HepG2 (cell line): ENCODE results near the gene PDGFRB. TPM values are rescaled to one million over a fixed set of nuclear protein-coding genes. Genes with fewer than 3 reads are reported as not detected.
A peak's percentile ranks its signal among the peaks of the same experiment; 100 is the strongest.

Experiments
- CREBL2 ChIP-seq: sonication (generic); formaldehyde crosslinking; IDR thresholded peaks from 2 replicates; pipeline ENCODE4 v1.8.1; 2023; ENCODE audit warnings: missing genetic modification reagents, mild to moderate bottlenecking, borderline replicate concordance
- DMAP1 ChIP-seq: IDR thresholded peaks from 2 replicates; pipeline ENCODE4 v1.6.1; 2016
- DR1 ChIP-seq: sonication (generic); formaldehyde crosslinking; IDR thresholded peaks from 2 replicates; pipeline ENCODE4 v1.8.0; 2021; ENCODE audit warnings: mild to moderate bottlenecking, missing genetic modification reagents, inconsistent platforms
- FOXO1 ChIP-seq: sonication (generic); formaldehyde crosslinking; IDR thresholded peaks from 2 replicates; pipeline ENCODE4 v1.4.0; 2020; ENCODE audit warnings: missing genetic modification reagents
- HNF4G ChIP-seq, 2 experiments: sonication (generic) in 1 of 2; formaldehyde crosslinking in 1 of 2; IDR thresholded peaks; 2 replicates each; pipeline versions ENCODE4 v1.4.0 to v1.6.1; 2011 to 2020; ENCODE audit warnings: borderline replicate concordance in 2 of 2, low read depth in 2 of 2, mild to moderate bottlenecking in 2 of 2, low read length in 1 of 2, missing genetic modification reagents in 1 of 2, moderate library complexity in 1 of 2
- HNRNPLL ChIP-seq: fragments of 200-400 bp; formaldehyde crosslinking; IDR thresholded peaks from 2 replicates; pipeline ENCODE4 v1.6.1; 2017; ENCODE audit warnings: mild to moderate bottlenecking, low read depth, low read length; ENCODE audit not compliant: poor library complexity, severe bottlenecking
- IRF9 ChIP-seq: sonication (generic); formaldehyde crosslinking; IDR thresholded peaks from 2 replicates; pipeline ENCODE4 v1.8.0; 2022; ENCODE audit warnings: missing genetic modification reagents, mild to moderate bottlenecking, borderline replicate concordance
- KLF12 ChIP-seq: sonication (generic); formaldehyde crosslinking; IDR thresholded peaks from 2 replicates; pipeline ENCODE4 v1.4.0; 2020; ENCODE audit warnings: missing genetic modification reagents, borderline replicate concordance
- LCORL ChIP-seq, 2 experiments: fragments of 450-650 bp in 1 of 2; sonication (generic) in 1 of 2; formaldehyde crosslinking in 1 of 2; IDR thresholded peaks; 2 replicates each; pipeline versions ENCODE4 v1.5.0 to v1.6.1; 2017 to 2020; ENCODE audit warnings: antibody characterized with exemption in 1 of 2, missing genetic modification reagents in 1 of 2
- SALL1 ChIP-seq: sonication (generic); formaldehyde crosslinking; IDR thresholded peaks from 2 replicates; pipeline ENCODE4 v1.8.0; 2022; ENCODE audit warnings: mild to moderate bottlenecking, missing genetic modification reagents
- ZBTB10 ChIP-seq: sonication (generic); formaldehyde crosslinking; IDR thresholded peaks from 2 replicates; pipeline ENCODE4 v1.4.0; 2020; ENCODE audit warnings: missing genetic modification reagents, borderline replicate concordance
- ZBTB20 ChIP-seq: sonication (generic); formaldehyde crosslinking; IDR thresholded peaks from 2 replicates; pipeline ENCODE4 v1.8.1; 2023; ENCODE audit warnings: missing genetic modification reagents, low read depth, mild to moderate bottlenecking, borderline replicate concordance
- ZBTB8A ChIP-seq: sonication (generic); formaldehyde crosslinking; IDR thresholded peaks from 2 replicates; pipeline ENCODE4 v1.4.0; 2020; ENCODE audit warnings: mild to moderate bottlenecking, low read depth, missing genetic modification reagents, borderline replicate concordance
- ZFP37 ChIP-seq: sonication (generic); formaldehyde crosslinking; IDR thresholded peaks from 2 replicates; pipeline ENCODE4 v1.4.0; 2020; ENCODE audit warnings: missing genetic modification reagents, borderline replicate concordance
- ZFP41 ChIP-seq: sonication (generic); formaldehyde crosslinking; IDR thresholded peaks from 2 replicates; pipeline ENCODE4 v1.4.0; 2020; ENCODE audit warnings: mild to moderate bottlenecking, missing genetic modification reagents, borderline replicate concordance
- ZNF121 ChIP-seq: sonication (generic); formaldehyde crosslinking; IDR thresholded peaks from 2 replicates; pipeline ENCODE4 v1.5.0; 2020; ENCODE audit warnings: mild to moderate bottlenecking, missing genetic modification reagents
- ZNF431 ChIP-seq: sonication (generic); formaldehyde crosslinking; IDR thresholded peaks from 2 replicates; pipeline ENCODE4 v1.9.0; 2022; ENCODE audit warnings: missing genetic modification reagents, low read depth, mild to moderate bottlenecking, borderline replicate concordance
- ZSCAN21 ChIP-seq: sonication (generic); formaldehyde crosslinking; IDR thresholded peaks from 2 replicates; pipeline ENCODE4 v1.8.0; 2022; ENCODE audit warnings: mild to moderate bottlenecking, missing genetic modification reagents, moderate library complexity, borderline replicate concordance
- polyA plus RNA-seq, 8 experiments: library from polyadenylated mRNA; depleted of rRNA in 3 of 8; stranded (reverse) in 7 of 8; unstranded in 1 of 8; fragments of >200 nt; fragmentation: Illumina TruSeq in 4 of 8; extraction: Trizol in 4 of 8; gene quantifications; 2 replicates each; pipeline versions ENCODE4 v1.2.1 to v1.2.3, GENCODE V29; 2011 to 2016; ENCODE audit warnings: low read depth in 4 of 8, missing spikeins in 1 of 8, mixed read lengths in 1 of 8; ENCODE audit not compliant: insufficient read depth in 1 of 8
- total RNA-seq, 5 experiments: library from RNA; depleted of rRNA; stranded (reverse); fragments of >200 nt; fragmentation: Illumina TruSeq; extraction: Trizol; gene quantifications; 2 replicates each; pipeline ENCODE4 v1.2.3, GENCODE V29; 2016; ENCODE audit warnings: low read depth in 1 of 5
- TF ChIP-seq, protein P1 (sequence below): sonication (generic); formaldehyde crosslinking; IDR thresholded peaks from 2 replicates; pipeline ENCODE4 v1.5.1; 2020; ENCODE audit warnings: missing genetic modification reagents, mild to moderate bottlenecking, borderline replicate concordance
- TF ChIP-seq, protein P2 (sequence below): sonication (generic); formaldehyde crosslinking; IDR thresholded peaks from 2 replicates; pipeline ENCODE4 v1.8.1; 2022; ENCODE audit warnings: low read depth, mild to moderate bottlenecking, missing genetic modification reagents

Gene PDGFRB
- total and polyA plus RNA-seq, 2 of the 13 experiments (the other 11 are each of a cell fraction or from before 2014, with no cell fraction given): 4.0 to 21.0 TPM

DNA sequence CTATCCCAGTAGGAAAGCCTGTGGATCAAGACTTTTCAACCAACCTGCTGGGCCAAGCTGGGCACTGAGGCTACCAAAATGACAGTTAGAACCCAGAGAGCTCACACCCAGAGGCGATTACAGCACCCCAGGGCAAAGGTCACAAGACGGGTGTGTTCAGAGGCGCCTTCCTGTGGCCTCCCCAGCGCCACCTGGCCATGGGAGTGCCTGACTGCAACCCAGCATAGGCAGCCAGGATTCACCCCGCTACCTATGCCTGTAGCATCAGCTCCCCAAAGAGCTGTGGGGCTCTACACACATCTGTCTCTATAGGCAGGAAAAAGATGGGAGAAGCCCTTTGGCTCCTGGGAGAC lies 33.5 kb downstream of the PDGFRB start (continued):
- TF ChIP-seq, protein P1, sequence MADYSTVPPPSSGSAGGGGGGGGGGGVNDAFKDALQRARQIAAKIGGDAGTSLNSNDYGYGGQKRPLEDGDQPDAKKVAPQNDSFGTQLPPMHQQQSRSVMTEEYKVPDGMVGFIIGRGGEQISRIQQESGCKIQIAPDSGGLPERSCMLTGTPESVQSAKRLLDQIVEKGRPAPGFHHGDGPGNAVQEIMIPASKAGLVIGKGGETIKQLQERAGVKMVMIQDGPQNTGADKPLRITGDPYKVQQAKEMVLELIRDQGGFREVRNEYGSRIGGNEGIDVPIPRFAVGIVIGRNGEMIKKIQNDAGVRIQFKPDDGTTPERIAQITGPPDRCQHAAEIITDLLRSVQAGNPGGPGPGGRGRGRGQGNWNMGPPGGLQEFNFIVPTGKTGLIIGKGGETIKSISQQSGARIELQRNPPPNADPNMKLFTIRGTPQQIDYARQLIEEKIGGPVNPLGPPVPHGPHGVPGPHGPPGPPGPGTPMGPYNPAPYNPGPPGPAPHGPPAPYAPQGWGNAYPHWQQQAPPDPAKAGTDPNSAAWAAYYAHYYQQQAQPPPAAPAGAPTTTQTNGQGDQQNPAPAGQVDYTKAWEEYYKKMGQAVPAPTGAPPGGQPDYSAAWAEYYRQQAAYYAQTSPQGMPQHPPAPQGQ (CRISPR knock-in tag): no peak
- TF ChIP-seq DMAP1 (CRISPR knock-in tag) (no peak), ZBTB10 (peak; percentile 96; the same call in 1 of the 2 replicates), ZFP41 (CRISPR knock-in tag) (no peak), SALL1 (CRISPR knock-in tag) (peak; percentile 43; the same call in 1 of the 2 replicates), IRF9 (CRISPR knock-in tag) (peak; percentile 55; the same call in 1 of the 2 replicates), FOXO1 (CRISPR knock-in tag) (no peak), ZNF431 (no peak), KLF12 (CRISPR knock-in tag) (no peak), DR1 (no peak), ZFP37 (CRISPR knock-in tag) (no peak), ZNF121 (CRISPR knock-in tag) (no peak), ZBTB20 (CRISPR knock-in tag) (no peak), ZSCAN21 (CRISPR knock-in tag) (no peak), LCORL (IDR thresholded peaks at IDR 0.05) (no peak), LCORL (CRISPR knock-in tag; IDR thresholded peaks at IDR 0.05) (0 out of 2 replicates have a peak, but pooled peaks have one; percentile 45), CREBL2 (CRISPR knock-in tag) (no peak), HNRNPLL (no peak), HNF4G (IDR thresholded peaks at IDR 0.05; ENCODE audit: borderline replicate concordance, low read depth, low read length) (peak; percentile 95), HNF4G (CRISPR knock-in tag; IDR thresholded peaks at IDR 0.05; ENCODE audit: borderline replicate concordance, low read depth) (peak; percentile 85), ZBTB8A (CRISPR knock-in tag) (no peak)
- TF ChIP-seq, protein P2, sequence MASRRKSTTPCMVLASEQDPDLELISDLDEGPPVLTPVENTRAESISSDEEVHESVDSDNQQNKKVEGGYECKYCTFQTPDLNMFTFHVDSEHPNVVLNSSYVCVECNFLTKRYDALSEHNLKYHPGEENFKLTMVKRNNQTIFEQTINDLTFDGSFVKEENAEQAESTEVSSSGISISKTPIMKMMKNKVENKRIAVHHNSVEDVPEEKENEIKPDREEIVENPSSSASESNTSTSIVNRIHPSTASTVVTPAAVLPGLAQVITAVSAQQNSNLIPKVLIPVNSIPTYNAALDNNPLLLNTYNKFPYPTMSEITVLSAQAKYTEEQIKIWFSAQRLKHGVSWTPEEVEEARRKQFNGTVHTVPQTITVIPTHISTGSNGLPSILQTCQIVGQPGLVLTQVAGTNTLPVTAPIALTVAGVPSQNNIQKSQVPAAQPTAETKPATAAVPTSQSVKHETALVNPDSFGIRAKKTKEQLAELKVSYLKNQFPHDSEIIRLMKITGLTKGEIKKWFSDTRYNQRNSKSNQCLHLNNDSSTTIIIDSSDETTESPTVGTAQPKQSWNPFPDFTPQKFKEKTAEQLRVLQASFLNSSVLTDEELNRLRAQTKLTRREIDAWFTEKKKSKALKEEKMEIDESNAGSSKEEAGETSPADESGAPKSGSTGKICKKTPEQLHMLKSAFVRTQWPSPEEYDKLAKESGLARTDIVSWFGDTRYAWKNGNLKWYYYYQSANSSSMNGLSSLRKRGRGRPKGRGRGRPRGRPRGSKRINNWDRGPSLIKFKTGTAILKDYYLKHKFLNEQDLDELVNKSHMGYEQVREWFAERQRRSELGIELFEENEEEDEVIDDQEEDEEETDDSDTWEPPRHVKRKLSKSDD (CRISPR knock-in tag): no peak
